ENCODE measurements around the gene UBXN1.

UBXN1 gene, protein sequence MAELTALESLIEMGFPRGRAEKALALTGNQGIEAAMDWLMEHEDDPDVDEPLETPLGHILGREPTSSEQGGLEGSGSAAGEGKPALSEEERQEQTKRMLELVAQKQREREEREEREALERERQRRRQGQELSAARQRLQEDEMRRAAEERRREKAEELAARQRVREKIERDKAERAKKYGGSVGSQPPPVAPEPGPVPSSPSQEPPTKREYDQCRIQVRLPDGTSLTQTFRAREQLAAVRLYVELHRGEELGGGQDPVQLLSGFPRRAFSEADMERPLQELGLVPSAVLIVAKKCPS

DNA sequence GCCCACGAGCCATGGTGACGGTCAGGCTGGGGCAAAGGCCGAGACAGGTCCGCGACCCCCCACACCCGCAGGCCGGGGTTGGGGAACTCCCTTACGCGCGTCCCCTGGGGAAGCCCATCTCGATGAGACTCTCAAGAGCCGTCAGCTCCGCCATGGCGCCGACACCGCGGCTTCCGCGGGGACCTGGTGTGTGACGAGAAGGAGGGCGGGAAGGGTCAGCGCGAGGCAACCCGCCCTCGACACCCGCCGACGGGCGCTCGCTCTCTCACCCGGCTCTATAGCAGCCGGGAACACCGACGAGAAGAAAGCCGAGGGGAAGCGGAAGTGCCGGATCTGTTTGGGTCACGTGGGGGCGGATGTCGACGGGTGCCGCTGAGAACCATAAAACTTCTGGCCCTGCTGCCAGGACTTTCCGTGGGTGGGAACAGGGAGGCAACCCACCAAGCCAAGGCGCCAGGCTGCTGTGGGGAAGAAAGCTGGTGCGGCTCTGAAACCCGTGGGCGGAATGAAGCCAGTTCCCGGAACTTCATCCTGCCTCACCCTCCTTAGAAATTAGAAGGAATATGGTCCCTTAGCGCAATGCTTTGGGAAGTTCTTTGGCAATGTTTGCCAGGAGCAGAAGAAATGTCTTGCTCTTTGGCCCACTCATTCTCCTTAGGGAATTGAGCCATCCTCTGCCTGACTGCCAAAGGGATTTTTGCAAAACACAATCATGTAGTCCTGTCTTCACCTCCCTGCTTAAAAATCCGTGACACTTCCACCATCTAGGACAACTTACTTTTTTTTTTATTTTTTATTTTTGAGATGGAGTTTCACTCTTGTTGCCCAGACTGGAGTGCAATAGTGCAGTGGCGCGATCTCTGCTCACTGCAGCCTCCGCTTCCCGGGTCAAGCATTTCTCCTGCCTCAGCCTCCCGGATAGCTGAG, at the start of gene UBXN1:
Gene UBXN1 (minus strand): TSS at position 304 of the 927 bp plus-strand sequence. CDS start 150 bp downstream, at position 154.
- DNase-seq (ENCODE audit: low spot score) = peak; percentile 93
- in situ Hi-C loops (cut with MboI; ENCODE audit: low pct_unique_long_range_greater_than_20kb, low sequenced_read_pairs, unreplicated experiment) = no loop called here
- TF ChIP-seq, protein P1, sequence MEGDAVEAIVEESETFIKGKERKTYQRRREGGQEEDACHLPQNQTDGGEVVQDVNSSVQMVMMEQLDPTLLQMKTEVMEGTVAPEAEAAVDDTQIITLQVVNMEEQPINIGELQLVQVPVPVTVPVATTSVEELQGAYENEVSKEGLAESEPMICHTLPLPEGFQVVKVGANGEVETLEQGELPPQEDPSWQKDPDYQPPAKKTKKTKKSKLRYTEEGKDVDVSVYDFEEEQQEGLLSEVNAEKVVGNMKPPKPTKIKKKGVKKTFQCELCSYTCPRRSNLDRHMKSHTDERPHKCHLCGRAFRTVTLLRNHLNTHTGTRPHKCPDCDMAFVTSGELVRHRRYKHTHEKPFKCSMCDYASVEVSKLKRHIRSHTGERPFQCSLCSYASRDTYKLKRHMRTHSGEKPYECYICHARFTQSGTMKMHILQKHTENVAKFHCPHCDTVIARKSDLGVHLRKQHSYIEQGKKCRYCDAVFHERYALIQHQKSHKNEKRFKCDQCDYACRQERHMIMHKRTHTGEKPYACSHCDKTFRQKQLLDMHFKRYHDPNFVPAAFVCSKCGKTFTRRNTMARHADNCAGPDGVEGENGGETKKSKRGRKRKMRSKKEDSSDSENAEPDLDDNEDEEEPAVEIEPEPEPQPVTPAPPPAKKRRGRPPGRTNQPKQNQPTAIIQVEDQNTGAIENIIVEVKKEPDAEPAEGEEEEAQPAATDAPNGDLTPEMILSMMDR (IDR thresholded peaks at IDR 0.05; ENCODE audit: extremely low read depth, insufficient read depth, missing control alignments) = no peak

DNA sequence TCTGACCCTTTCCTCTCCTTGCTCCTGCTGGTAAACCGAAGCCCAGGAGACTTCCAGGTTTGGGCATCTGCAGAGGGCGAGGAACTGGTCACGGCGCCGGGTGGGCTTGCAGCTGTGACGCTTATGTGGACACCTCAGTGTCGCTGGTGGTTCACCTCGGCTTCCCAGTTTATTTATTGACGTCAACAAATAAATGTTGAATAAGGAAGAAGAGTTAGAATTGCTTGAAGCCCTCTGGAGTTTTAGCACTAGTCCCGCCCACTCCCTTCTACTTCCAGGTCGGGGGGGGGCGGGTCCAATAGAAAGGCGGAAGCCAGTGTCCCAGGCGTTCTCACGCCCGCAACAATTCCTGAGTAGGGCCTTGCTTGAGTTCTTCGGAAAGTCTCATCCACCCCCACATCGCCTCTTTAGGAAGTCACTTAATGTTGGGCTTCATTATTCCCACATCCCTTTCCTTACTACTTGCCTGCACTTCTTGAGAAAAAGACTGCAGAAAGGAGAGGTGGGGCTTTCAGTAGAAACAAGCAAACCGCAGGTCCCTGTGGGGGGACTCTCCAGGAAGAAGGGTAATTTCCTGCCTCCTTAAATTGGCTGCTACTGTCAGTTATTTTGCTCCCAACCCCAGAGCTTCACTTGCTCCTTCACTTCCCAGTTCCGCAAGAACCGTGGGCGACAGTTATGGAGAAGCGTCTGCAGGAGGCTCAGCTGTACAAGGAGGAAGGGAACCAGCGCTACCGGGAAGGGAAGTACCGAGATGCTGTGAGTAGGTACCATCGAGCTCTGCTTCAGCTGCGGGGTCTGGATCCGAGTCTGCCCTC, 49.5 kb upstream of the UBXN1 start, which contains the start of gene TTC9C:
Gene TTC9C (plus strand): TSS at position 316 of the 818 bp plus-strand sequence. CDS start 363 bp downstream, at position 679.
- DNase-seq (ENCODE audit: low spot score) = peak; percentile 77
- TF ChIP-seq, protein P1 (IDR thresholded peaks at IDR 0.05; ENCODE audit: extremely low read depth, insufficient read depth, missing control alignments) = no peak
- in situ Hi-C loops (cut with MboI; ENCODE audit: low pct_unique_long_range_greater_than_20kb, low sequenced_read_pairs, unreplicated experiment) = no loop called here

DNA sequence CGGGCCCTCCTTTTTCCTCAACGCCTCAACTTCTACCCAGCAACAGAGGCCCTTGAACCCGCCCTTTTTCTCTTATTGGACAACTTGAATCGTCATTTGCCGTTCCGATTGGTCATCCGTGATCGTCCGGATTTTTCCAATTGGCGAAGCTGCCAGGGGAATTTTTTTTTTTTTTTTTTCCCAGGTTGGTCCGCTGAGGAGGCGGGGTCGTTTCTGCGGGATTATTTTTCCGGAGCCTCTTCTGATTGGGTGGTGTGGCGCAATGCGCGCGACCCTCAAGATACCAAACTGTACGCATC, 48.9 kb upstream of the UBXN1 start:
- DNase-seq (ENCODE audit: low spot score) = peak; percentile 90
- TF ChIP-seq, protein P1 (IDR thresholded peaks at IDR 0.05; ENCODE audit: extremely low read depth, insufficient read depth, missing control alignments) = no peak

DNA sequence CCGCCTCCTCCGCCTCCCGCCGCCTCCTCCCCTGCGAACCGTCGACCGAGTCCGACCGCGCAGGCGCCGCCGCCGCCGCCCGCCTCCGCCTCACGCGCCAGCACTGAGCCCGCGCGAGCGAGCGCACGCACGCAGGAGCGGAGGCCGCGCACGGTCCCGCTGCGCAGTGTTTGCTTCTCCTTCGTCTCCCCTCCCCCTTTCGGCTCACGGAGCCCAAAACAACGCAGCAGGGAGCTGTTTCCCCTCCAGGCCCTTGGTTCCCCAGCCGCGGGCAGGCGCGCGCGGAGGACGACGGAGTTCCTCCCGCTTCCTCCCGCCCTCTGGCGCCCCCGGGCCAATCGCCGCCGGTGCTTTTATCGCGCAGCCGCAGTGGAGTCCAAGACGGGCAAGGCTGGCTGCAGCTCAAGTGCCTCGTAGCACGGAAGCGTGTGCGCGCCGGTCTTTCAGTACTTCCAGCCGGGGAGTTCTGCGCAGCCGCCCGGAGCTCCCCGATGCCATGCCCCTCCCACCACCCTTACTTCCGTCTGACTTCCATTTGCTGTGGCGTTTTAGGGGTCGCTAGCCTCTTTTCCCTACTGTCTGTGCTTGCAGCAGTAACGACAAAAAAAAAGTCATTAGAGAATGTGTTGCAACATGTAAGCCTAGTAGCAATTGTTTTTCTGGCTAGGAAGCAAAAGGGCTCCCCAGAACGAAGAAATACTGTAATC, 48.4 kb upstream of the UBXN1 start, which contains the start of gene HNRNPUL2:
Gene HNRNPUL2 (minus strand): TSS at position 293 of the 707 bp plus-strand sequence. CDS start 301 bp downstream, outside the sequence.
- DNase-seq (ENCODE audit: low spot score) = peak; percentile 99
- TF ChIP-seq, protein P1 (IDR thresholded peaks at IDR 0.05; ENCODE audit: extremely low read depth, insufficient read depth, missing control alignments) = no peak
- in situ Hi-C loops (cut with MboI; ENCODE audit: low pct_unique_long_range_greater_than_20kb, low sequenced_read_pairs, unreplicated experiment) = no loop called here

More for the DNA sequence above, 48.9 kb upstream of the UBXN1 start:
- in situ Hi-C loops (cut with MboI; ENCODE audit: low pct_unique_long_range_greater_than_20kb, low sequenced_read_pairs, unreplicated experiment) = no loop called here

DNA sequence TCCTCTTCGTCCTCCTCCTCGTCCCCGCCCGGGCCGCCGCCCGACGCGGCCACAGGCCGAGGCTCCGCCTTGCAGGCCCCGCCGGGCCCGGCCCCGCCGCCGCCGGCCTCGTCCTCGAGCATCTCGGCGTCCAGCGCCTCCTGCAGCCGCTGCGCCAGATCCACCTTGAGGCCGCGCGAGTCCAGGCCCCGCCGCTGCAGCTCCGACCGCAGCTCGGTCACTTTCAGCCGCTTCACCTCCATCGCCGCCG, 48.0 kb upstream of the UBXN1 start:
- no peak for DNase-seq (ENCODE audit: low spot score)
- in situ Hi-C loops (cut with MboI; ENCODE audit: low pct_unique_long_range_greater_than_20kb, low sequenced_read_pairs, unreplicated experiment) = no loop called here
- TF ChIP-seq, protein P1 (IDR thresholded peaks at IDR 0.05; ENCODE audit: extremely low read depth, insufficient read depth, missing control alignments) = no peak

Data from GM13977 (cell line).